Fibroblast of skin of right quadriceps (primary cell): ENCODE results near the gene NLK.
"Not testable (repeated sequence)": the region's sequence is repeated elsewhere in the genome, so short reads cannot be mapped to it uniquely, and the experiment has no call there.

Source experiments
- DNase-seq: peaks from one replicate; pipeline ENCODE4 v3.0.0-alpha.2; 2013

The NLK gene

DNA sequence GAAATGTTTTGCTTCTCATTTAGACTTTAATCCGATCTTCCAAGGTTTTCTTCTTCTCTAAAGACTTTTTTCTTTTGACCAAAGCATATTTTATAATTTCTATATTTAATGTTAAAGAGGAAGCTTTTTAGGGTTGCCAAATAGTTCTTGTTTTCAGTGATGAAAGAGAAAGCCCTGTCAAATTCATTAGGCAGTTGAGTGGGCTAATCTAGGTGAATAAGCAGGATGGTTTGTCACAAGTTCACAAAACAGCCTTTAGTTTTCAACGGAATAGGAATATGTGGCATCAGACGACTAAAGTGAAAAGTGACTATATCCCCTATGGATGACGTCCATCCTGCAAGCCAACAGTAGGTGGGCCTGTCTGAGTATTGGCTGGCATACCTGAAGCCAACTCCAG, 118.8 kb downstream of the NLK start:
- no peak for DNase-seq

DNA sequence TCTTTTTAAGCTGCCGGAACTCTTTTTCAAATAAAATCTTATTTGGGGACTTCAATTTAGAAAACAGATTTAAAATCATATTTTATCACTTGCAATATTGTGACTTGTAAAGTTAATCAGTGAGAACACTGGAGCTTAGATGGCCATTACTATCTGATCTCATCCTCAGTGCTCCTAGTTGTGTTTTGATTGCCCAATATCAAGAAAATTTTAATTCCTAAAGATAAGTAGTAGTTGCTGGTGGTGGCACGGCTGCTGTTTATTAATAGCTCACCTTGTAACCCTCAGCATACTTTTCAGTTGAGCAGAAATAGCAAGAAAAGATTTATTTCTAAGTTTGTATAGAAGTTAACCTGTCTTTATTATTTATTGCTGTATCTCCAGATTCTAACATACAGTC, 124.0 kb downstream of the NLK start:
- DNase-seq = no peak

DNA sequence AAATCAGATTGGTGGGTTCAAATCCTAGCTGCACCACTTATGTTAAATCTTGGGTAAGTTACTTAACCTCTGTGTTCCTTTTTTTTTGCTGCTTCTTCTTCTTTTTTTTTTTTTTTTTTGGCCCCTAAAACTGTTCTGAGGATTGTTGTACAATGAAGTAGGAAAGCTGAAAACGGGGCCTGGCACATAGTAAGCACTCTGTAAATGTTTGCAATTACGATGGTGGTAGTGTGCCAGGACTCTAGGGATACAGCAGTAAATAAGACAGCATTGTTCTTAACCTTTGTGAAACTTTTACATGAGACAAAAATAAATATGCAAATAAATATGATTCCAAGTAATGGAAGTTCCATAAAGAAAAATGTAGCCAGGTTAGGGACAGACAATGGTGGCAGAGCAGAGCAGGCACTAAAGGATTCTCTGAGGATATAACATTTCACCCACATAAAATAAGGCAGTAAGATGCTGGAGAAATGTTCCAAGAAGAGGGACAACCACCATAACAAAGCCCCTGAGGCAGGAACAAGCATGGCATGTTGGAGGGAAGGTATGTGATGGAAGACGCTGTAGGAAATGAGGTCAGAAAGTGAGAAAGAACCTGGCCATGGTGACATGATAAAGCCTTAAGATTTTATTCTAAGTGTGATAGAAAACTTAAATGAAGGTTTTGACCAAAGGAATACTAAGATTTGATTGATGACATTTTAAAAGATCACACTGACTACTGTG, 127.3 kb downstream of the NLK start:
- no peak for DNase-seq

DNA sequence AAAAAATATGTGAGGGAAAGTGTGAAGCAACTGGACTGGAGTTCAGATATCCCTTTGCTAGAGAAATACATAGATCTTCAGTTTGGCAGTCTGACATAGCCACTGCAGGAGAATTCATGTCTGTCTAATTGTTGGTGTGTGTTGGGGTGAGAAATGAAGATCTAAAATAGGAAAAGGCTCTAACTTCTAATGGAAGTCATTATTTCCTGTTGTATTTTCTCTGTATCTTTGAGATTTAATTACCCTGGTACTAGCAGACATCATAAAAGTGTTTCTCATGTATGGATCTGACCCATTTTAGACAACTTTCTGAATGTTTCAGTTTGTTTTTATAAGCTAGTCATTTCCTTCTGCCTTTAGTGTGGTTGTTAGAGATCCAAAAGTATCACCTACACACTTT, 128.3 kb downstream of the NLK start:
- DNase-seq = peak; percentile 8

DNA sequence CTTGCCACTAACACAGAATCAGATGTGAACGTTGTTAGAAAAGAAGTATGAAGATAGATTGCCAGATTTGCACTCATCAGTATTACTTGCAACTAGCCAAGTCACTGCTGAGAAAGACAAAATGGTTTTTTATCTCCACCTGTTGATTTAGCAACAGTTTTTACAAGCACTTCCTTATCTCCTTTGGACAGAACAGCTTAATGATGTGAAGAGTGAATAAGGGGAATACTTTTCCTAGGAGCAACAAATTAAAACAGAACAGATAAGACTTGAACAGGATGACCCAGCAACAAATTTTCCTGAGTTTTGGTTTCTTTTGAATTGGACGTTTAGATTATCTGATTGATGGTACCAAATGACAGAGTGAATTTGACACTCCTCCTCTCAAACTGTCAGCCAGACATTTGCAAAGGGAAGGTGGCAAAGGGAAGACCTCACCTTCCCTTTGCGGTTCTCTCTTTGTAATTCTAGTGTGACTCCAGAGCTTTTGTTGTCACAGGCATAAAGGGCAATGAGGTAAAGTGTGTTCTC, 130.6 kb downstream of the NLK start:
- no peak for DNase-seq

DNA sequence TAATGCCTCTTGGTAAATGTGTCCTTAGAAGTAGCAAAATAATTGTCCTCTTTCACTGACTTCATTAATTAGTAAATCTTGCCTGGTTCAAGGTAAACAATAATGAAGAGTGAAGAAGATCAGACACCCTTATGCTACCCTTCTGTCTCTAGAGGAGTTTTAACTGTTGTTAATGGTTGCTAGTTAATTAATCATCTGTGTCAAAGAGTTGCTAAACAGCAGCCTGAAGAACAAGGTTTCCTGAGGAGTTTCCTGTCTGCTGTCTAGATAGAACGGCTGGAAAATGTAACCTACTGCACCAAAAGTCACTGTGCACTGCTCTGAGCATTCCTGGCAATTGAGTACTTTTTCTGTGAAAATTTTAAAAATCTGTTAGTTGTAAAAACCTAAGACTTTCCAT, 131.3 kb downstream of the NLK start:
- no peak for DNase-seq

DNA sequence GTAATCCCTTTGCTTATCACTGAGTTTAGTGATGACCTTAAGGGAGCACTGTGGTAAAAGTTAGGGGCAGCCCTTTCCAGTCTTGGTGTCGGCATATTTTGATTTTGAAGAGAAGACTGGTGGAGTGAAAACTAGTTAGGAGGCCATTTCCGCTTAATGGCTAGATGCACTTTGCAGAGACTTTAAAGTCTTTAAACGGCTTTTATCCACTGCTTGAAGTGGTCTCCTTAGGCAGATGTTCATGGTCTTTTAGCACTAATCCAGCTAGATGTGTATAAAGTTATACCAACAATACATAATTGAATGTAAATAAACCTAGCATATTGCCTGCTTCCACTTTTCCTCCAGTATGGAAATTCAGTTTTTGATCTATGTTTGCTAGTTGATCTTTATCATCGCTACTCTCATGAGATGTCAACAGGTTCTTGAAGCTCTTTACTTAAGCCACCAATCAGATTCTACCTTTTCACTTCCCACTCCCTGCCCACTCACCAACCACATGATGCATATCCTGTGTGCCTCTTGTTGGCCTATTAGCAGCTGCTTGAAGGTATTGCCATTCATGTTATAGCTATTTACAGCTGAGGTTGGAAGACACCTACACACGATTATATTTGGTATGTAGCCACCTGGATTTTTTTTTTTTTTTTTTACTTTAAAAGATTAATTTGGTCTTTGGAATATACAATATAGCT, 132.0 kb downstream of the NLK start:
- no peak for DNase-seq

DNA sequence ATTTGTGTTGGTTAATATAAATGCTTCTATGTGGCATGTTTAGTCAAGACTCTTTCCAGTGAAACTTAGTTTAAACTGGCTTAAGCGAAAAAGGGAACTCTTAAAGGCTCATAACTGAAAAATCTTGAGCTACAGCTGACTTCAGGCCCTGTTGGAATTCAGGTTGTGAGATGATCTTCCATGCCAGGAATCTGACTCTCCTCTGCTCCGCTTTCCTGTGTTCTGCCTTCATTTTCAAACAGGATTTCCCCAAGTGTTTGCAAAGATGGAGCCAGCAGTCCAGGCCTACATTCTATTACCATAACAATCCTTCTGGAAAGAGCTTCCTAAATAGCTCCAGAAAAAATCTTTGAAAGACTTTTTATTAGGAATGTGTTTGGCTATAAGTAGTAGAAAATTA, 134.9 kb downstream of the NLK start:
- DNase-seq = no peak

DNA sequence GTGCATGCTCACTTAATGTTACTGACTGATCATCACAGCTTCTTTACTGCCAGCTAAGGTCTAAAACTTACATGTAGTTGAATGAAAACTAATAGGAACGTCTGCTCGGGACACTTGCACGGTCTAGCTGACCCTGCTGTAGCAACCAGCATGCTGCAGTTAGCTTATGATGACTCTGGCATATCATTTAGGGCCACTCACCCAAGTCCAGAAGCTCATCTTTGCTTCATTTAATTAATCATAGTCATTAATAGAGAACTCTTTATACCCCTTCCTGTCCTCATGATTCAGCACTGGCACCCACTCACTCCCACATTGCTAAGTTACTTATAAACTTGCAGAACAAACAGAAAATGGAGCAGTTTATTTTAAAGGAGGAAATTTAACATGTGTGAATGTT, 136.3 kb downstream of the NLK start:
- DNase-seq = no peak

DNA sequence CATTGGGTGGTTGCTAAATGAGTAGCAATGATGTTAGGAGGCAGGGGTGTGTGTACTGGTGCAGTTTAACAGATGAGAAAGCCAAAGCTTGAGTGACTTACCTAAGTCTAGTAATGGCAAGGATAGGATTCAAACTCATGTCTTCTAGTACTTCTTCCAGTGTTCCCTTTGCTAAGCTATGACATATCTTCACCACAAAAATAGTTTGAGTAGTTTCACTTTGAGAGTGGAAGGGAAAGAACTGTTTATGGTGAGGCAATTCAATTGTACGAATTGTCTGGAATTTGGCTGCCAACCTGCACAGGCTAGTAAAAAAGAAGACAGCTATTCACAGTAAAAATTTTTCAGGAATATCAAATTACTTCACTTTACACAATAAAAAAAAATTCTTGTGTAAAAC, 138.0 kb downstream of the NLK start:
- peak; percentile 19 for DNase-seq

DNA sequence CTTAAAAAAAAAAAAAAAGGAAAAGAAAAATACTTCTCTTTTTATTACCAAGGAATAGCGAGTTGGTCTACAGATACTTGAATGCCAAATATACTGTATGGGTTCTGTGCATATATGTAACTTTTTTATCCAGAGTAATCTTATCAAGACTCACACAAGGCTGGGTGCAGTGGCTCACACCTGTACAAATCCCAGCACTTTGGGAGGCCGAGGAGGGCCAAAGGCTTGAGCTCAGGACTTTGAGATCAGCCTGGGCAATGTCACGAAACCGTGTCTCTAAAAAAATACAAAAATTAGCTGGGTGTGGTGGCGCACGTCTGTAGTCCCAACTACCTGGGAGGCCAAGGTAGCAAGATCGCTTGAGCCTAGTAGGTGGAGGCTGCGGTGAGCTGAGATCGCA, 139.1 kb downstream of the NLK start:
- DNase-seq = no peak

DNA sequence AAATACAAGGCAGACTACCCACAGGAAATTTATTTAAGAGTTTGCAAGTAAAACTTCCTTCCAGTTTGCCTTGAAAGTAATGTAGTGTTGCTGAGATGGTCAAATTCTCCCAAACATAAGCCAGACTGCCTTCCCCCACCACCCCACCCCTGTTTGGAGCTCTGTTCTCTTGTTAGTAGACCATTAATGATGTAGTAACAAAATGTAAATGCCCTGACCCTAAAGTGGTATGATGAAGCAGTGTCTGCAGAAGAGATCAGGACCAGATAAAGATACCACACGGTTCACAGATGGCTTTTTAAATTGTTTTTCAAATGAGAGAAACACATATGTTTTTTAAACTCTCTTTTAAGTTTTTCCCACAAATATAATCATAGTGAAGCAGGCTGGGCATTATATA, 140.1 kb downstream of the NLK start:
- no peak for DNase-seq

DNA sequence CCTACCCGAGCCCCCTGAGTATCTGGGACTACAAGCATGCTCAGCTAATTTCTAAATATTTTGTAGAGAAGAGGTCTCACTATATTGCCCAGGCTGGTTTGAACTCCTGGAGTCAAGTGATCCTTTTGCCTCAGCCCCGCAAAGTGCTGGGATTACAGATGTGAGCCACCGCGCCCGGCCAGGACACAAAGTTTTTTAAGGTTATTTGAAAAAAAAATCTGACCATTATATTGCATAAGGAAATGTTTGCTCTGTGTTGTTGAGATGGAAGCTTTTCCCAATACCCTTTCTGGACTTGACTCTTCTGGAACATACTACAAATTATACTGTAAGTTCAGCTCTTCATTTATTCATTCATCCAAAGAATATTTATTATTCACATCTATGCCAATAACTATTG, 143.2 kb downstream of the NLK start:
- DNase-seq = no peak

DNA sequence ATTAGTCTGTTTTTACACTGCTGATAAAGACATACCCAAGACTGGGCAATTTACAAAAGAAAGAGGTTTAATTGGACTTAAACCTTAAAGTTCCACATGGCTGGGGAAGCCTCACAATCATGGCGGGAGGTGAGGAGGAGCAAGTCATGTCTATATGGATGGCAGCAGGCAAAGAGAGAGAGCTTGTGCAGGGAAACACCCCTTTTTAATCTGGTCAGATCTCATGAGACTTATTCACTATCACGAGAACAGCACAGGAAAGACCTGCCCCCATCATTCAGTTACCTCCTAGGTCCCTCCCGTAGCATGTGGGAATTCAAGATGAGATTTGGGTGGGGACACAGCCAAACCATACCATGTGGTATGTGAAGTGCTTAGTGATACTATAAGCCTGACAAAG, 144.0 kb downstream of the NLK start:
- DNase-seq = not testable (repeated sequence)

DNA sequence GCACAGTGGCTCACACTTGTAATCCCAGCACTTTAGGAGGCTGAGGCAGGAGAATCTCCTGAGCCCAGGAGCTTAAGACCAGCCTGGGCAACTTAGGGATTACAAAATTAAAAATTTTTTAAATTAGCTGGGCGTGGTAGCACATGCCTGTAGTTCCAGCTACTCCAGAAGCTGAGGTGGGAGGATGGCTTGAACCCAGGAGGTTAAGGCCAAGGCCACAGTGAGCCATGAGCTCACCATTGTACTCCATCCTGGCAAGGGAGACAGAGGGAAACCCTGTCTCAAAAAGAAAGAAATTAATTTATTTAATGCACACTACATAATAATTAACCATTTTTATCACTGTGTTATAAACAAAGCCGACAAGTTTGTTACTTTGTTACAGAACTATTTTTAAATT, 145.5 kb downstream of the NLK start:
- no peak for DNase-seq

DNA sequence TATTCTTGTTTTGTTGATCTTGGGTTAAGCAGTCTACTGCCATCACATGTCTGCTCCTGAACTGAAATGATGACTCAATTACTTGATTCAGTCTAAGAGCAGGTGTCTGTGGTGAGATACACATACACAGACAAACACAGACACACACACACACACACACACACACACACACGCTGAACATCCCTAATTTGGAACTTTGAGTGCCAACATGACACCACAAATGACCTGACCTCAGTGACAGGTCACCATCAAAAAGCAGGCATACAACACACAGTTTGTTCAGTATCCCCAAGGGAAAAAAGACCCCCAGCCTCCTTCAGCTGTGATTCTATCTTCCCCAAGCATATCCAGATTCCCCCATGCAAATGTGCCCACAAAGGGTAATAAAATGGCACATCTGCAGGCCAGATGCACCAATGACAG, 146.4 kb downstream of the NLK start:
- DNase-seq = no peak

DNA sequence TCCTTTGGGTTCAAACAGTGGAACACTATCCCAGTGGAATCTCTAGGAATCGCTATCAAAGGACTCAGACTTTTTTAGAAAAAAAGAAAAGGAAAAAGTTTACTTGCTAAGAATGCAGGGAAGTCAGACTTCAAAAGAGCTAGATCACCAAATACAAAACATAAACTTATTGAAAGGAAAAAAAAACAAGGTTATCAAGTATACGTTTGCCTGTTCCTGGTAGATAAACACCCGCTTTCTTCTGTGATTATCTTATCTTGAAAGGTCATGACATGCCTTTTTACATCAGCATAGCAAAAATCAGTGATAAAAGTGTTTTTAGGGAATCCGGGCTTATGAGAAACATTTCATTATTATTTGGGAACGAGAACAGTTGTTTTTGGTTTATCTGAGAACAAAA, 147.2 kb downstream of the NLK start:
- DNase-seq = no peak

DNA sequence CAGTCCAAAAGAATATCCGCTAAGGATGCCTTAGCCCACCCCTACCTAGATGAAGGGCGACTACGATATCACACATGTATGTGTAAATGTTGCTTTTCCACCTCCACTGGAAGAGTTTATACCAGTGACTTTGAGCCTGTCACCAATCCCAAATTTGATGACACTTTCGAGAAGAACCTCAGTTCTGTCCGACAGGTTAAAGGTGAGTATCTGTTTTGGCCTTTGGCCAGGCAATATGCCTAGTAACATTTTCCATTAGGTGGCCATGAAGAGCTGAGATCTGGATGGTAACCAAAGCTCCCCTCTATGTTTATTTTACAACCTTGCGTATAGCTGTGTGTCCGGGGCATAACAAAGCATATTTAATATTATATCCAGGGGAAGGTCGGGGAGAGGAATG, 148.5 kb downstream of the NLK start:
- no peak for DNase-seq

DNA sequence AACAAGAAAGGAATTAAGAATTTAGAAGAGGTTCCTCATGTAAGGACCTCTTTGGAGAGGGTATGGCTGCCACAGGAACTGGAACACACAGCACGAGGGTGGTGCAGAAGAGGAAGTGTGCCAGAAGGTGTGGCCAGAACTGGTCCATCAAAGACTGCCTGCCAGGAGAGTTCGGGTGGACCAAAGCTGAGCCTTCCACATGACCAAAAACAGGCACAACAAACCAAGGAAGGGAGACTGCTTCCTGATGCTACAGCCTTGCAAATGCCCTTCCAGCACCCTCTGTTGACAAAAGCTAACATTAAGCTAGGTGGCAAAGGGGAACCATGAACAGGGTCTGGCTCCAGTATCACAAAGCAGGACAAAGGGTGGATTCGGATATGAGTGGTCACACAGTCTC, 150.8 kb downstream of the NLK start:
- no peak for DNase-seq

DNA sequence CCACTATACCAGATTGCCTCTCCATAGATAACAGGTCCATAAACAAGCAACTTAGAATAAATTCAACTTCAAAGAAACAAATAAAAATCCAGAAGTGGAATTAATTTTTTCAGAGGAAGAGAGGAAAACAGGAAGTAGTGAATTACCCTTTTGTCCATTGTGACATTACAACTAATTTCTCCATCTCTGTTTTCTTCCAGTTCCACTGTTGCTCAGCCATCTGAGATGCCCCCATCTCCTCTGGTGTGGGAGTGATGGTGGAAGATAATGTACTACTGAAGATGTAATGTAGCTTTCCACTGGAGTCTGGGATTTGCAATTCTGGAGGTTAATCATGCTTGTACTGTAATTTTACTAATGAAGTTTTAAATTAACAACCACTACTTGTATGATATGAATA, 151.9 kb downstream of the NLK start:
- DNase-seq = no peak

DNA sequence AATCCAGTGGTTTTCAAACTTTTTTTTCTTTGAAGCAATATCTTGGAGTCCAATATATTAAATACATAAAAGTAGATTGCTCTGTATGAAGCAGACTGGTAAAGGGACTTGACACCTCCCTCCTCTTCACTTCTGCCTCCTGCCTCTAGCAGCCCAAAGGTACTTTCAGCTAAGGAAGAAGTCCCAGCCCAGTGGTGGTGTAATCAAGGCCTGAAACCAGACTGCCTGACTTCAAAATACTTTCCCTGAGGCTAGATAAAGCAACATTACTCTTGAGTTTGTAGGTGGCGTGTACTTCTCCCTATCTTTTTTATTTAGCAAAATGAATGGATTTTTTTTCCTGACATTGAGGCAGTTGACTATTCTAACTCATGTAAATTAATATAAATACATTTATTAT, 154.2 kb downstream of the NLK start:
- no peak for DNase-seq

DNA sequence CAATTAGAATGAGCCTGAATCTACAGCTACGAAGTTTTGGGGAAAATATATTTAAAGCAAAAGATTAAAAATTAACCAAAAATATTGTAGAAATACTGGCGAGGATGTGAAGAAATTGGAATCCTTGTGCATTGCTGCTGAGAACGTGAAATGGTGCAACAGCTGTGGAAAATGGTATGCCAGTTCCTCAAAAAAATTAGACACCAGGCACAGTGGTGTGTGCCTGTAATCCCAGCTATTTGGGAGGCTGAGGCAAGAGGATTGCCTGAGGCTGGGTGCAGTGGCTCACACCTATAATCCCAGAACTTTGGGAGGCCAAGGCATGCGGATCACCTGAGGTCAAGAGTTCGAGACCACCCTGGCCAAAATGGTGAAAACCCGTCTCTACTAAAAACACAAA, 156.6 kb downstream of the NLK start:
- no peak for DNase-seq

DNA sequence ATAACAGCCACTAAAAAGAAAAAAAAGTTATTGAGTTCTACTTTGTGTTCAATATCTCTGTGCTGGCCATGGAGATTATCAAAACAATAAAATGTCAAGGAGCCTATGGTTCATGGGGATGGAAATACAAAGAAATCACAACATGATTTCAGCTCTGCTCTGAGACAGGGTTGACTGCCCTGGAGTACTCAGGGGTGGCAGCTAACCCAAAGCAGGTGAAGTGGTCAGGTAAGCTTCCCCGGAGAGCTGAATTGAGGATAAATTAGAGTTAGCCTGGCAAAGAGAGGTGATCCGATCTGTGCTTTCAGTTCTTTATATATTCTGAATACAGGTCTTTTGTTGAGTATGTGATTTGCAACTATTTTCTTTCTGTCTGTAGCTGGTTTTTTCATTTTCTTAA, 157.3 kb downstream of the NLK start:
- no peak for DNase-seq

DNA sequence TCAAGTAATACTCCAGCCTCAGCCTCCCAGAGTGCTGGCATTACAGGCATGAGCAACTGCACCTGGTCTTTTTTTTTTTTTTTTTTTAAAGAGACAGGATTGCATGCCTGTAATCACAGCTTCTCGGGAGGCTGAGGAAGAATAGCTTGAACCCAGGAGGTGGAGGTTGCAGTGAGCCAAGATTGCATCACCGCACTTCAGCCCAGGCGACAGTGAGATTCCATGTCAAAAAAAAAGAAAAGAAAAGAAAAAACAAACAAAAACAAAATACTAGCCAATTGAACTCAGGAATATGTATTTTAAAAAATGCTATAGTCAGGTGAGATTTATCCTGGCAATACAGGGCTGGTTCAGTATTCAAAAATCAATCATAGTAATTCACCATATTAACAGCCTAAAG, 158.8 kb downstream of the NLK start:
- DNase-seq = no peak

DNA sequence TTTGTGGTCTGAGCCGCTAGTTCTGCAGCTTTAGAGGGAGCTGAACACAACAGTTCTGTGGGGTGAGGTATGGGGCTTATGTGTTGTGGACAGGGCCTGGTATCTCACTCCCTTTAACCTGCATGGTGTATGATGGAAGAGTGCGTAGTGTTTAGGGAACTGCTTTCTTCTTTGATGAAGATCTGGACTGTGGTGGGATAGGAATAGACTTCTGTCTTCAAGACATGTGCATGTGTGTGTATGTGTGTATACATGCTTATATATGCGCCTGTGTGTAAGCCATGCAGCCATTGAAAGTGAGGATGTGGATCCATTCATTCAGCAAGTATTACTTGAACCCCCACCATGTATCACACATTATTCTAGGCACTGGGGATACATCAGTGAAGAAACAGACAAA, 161.8 kb downstream of the NLK start:
- DNase-seq = no peak
